ENCODE measurements around the gene WASF3.

Gene WASF3

DNA sequence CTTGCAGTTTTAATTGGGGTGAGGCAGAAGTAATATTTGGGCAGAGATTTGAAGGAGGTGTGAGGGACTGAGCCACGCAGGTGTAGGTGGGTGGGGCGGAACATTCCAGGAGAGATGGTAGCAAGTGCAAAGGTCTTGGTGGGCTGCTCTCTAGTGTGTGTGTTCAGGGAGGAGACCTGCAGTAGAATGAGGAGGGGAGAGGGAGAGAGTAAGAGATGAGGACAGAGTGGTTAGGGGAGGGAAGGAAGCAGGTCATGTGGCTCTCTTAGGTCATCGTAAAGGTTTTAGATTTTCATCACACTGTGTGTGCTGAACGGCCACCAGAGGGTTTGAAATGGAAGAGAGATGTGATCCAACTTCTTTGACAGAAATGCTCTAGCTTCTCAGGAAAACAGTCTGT is 33.5 kb downstream of the WASF3 start:
- H3K27me3 ChIP-seq (replicated peaks; ENCODE audit: control insufficient read depth, insufficient read depth, low read length): no peaks in the 10 kb centered on the region
- no peaks in the 10 kb centered on the region for H3K36me3 ChIP-seq (ENCODE audit: control insufficient read depth, insufficient read depth, low read length, severe bottlenecking)
- no peak overlapping the region for H3K4me3 ChIP-seq (ENCODE audit: low read length)
- no peak for DNase-seq (ENCODE audit: low read depth)
- H3K9ac ChIP-seq (ENCODE audit: low read length): no peak overlapping the region
- peaks cover 41% of the 10 kb centered on the region for H3K4me1 ChIP-seq (ENCODE audit: control insufficient read depth, insufficient read depth, low read length)
- H3K9me3 ChIP-seq (ENCODE audit: control insufficient read depth, low read length): peaks cover 1% of the 10 kb centered on the region

DNA sequence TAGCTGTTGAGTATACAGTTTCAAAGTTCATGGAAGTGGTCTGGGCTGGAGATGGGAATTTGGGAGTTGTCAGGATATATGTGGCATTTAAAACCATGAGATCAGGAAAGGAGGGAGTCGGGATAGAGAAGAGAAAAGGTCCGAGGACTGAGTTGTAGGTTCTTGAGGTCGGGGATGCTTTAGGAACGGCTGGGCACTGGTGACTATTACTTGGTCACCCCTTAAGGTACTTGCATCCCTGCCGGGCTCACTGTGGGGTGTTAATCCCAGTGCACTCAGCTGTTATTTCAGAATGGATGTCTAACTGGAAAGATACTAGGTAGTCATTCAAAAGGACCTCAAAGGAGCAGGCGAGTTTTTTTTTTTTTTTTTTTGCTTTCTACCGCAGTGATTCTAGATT is 34.2 kb downstream of the WASF3 start:
- H3K27me3 ChIP-seq (replicated peaks; ENCODE audit: control insufficient read depth, insufficient read depth, low read length): no peaks in the 10 kb centered on the region
- H3K4me1 ChIP-seq (ENCODE audit: control insufficient read depth, insufficient read depth, low read length): peaks cover 39% of the 10 kb centered on the region
- H3K9me3 ChIP-seq (ENCODE audit: control insufficient read depth, low read length): peaks cover 8% of the 10 kb centered on the region
- H3K9ac ChIP-seq (ENCODE audit: low read length): no peak overlapping the region
- H3K36me3 ChIP-seq (ENCODE audit: control insufficient read depth, insufficient read depth, low read length, severe bottlenecking): no peaks in the 10 kb centered on the region
- no peak for DNase-seq (ENCODE audit: low read depth)
- no peak overlapping the region for H3K4me3 ChIP-seq (ENCODE audit: low read length)

DNA sequence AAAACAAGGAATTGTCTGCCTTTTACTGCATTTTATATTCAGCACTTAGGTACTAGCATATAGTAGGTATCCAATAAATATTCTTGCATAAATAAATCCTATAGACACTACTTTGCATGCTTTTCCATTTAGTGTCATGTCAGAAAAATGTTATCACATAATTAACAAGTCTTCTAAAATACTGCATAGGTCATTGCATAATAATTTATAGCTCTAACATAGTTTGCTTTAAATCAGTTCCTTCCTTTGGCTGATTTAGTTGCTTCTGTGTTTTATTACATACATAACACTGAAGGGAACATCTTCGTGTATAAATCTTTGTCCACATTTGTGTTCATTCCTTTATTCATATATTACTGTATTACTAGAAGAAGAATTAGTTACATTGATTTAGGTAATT is 36.2 kb downstream of the WASF3 start:
- Histone ChIP-seq H3K4me1 (ENCODE audit: control insufficient read depth, insufficient read depth, low read length) (peaks cover 39% of the 10 kb centered on the region), H3K9me3 (ENCODE audit: control insufficient read depth, low read length) (peaks cover 11% of the 10 kb centered on the region), H3K36me3 (ENCODE audit: control insufficient read depth, insufficient read depth, low read length, severe bottlenecking) (no peaks in the 10 kb centered on the region), H3K4me3 (ENCODE audit: low read length) (no peak overlapping the region), H3K27me3 (replicated peaks; ENCODE audit: control insufficient read depth, insufficient read depth, low read length) (no peaks in the 10 kb centered on the region), H3K9ac (ENCODE audit: low read length) (no peak overlapping the region)
- no peak for DNase-seq (ENCODE audit: low read depth)

DNA sequence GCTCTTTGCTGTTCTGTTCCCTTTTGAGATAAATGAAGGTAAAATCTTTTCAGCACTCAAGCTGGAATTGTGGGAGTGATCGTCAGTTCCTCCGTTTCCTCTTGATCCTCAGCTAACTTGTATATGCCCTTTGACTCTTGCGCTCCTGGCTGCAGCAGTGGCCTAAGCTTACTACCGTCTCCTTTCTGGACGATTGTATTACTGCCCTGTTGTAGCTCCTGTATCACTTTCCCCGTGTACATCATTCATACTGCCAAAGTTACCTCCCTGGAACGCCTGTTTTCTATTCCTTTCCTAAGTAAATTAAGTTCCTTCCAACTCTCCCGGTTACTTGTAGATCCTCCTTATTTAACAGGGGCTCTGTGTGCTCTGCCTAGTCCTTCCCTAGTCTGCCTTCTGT is 36.9 kb downstream of the WASF3 start:
- H3K4me3 ChIP-seq (ENCODE audit: low read length): no peak overlapping the region
- DNase-seq (ENCODE audit: low read depth): no peak
- peaks cover 34% of the 10 kb centered on the region for H3K4me1 ChIP-seq (ENCODE audit: control insufficient read depth, insufficient read depth, low read length)
- H3K36me3 ChIP-seq (ENCODE audit: control insufficient read depth, insufficient read depth, low read length, severe bottlenecking): no peaks in the 10 kb centered on the region
- no peak overlapping the region for H3K9ac ChIP-seq (ENCODE audit: low read length)
- no peaks in the 10 kb centered on the region for H3K27me3 ChIP-seq (replicated peaks; ENCODE audit: control insufficient read depth, insufficient read depth, low read length)
- H3K9me3 ChIP-seq (ENCODE audit: control insufficient read depth, low read length): peaks cover 11% of the 10 kb centered on the region

DNA sequence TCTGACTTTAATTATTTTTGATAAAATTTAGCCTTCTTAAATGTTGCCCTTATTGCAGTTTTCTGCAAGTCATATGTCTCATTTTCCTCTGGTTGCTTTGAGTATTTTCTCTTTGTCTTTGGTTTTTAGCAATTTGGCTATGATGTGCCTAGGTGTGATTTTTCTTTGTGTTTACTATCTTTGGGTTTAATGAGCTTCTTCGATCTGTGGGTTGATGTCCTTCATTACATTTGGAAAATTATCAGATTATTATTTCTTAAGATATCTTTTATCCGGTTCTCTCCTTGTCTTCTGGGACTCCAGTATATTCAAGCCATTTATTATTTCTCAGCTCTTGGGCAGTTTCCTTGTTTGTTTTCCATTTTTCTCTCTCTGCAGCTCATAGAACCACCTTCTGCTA is 39.0 kb downstream of the WASF3 start:
- H3K36me3 ChIP-seq (ENCODE audit: control insufficient read depth, insufficient read depth, low read length, severe bottlenecking): no peaks in the 10 kb centered on the region
- peaks cover 35% of the 10 kb centered on the region for H3K4me1 ChIP-seq (ENCODE audit: control insufficient read depth, insufficient read depth, low read length)
- no peak for DNase-seq (ENCODE audit: low read depth)
- H3K9ac ChIP-seq (ENCODE audit: low read length): no peak overlapping the region
- H3K4me3 ChIP-seq (ENCODE audit: low read length): no peak overlapping the region
- H3K27me3 ChIP-seq (replicated peaks; ENCODE audit: control insufficient read depth, insufficient read depth, low read length): no peaks in the 10 kb centered on the region
- peaks cover 11% of the 10 kb centered on the region for H3K9me3 ChIP-seq (ENCODE audit: control insufficient read depth, low read length)

DNA sequence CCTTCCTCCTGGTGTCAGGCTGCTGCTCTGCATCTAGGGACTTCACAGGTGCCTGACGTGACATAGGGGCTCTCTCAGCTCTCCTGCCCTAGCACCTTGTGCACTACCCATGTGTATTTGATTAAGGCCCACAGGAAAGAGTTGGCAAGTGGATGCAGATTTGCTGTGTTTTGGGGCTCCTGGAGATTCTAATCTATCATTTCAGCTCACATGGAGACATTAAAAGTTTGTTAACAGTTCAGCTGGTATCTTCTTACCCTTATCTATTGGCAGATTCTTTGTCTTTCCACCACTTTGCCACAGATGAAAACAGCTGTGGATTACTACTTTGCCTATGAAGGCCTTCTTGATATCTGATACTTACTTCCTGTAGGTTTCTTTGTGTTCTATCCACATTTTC is 41.9 kb downstream of the WASF3 start:
- DNase-seq (ENCODE audit: low read depth): no peak

DNA sequence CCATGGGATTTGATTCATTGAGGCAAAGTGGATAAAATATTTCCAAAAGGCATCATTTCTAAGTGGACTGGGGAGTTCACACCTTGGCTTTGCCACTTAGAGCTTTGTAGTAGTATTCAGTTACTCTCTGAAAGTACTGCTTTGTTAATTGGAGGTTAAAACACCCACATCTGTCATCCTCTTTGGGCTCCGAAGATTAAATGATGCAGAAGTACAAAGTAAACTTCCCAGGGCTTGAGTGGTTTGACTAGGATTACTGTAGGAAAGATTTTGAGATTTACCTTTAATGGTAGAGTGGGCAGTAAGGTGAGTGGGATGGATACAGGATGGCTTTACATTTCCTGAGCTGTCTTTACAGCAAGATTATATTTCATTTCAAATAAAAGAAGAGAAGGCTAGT is 42.4 kb downstream of the WASF3 start:
- Histone ChIP-seq H3K36me3 (ENCODE audit: control insufficient read depth, insufficient read depth, low read length, severe bottlenecking) (no peaks in the 10 kb centered on the region), H3K27me3 (replicated peaks; ENCODE audit: control insufficient read depth, insufficient read depth, low read length) (no peaks in the 10 kb centered on the region), H3K4me1 (ENCODE audit: control insufficient read depth, insufficient read depth, low read length) (peaks cover 52% of the 10 kb centered on the region), H3K9me3 (ENCODE audit: control insufficient read depth, low read length) (peaks cover 11% of the 10 kb centered on the region), H3K4me3 (ENCODE audit: low read length) (no peak overlapping the region), H3K9ac (ENCODE audit: low read length) (no peak overlapping the region)
- no peak for DNase-seq (ENCODE audit: low read depth)

More for the DNA sequence above, 41.9 kb downstream of the WASF3 start:
- H3K36me3 ChIP-seq (ENCODE audit: control insufficient read depth, insufficient read depth, low read length, severe bottlenecking): no peaks in the 10 kb centered on the region
- no peak overlapping the region for H3K9ac ChIP-seq (ENCODE audit: low read length)
- H3K4me3 ChIP-seq (ENCODE audit: low read length): no peak overlapping the region
- no peaks in the 10 kb centered on the region for H3K27me3 ChIP-seq (replicated peaks; ENCODE audit: control insufficient read depth, insufficient read depth, low read length)
- peaks cover 11% of the 10 kb centered on the region for H3K9me3 ChIP-seq (ENCODE audit: control insufficient read depth, low read length)
- peaks cover 54% of the 10 kb centered on the region for H3K4me1 ChIP-seq (ENCODE audit: control insufficient read depth, insufficient read depth, low read length)

DNA sequence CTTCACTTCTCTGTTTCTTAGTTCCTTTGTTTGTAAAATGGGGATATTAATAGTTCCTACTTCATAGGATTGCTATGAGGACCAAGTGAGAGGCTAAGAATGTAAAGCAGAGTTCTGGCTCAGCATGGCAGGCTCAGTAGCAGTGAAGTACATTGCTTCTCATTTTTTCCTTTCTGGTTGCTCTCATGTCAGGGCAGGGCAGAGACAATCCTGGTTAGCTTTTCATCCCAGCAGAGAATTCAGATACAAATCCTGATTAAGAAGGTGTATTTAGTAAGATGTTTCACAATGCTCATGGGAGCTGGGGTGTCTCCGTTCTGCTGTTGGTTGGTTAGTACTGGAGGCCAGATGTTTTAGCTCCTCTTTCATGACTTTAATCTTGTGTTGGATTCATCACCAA is 42.9 kb downstream of the WASF3 start:
- Histone ChIP-seq H3K9ac (ENCODE audit: low read length) (no peak overlapping the region), H3K4me1 (ENCODE audit: control insufficient read depth, insufficient read depth, low read length) (peaks cover 56% of the 10 kb centered on the region), H3K27me3 (replicated peaks; ENCODE audit: control insufficient read depth, insufficient read depth, low read length) (no peaks in the 10 kb centered on the region), H3K36me3 (ENCODE audit: control insufficient read depth, insufficient read depth, low read length, severe bottlenecking) (no peaks in the 10 kb centered on the region), H3K9me3 (ENCODE audit: control insufficient read depth, low read length) (peaks cover 11% of the 10 kb centered on the region), H3K4me3 (ENCODE audit: low read length) (peak overlapping the region; percentile 35)
- DNase-seq (ENCODE audit: low read depth): no peak

DNA sequence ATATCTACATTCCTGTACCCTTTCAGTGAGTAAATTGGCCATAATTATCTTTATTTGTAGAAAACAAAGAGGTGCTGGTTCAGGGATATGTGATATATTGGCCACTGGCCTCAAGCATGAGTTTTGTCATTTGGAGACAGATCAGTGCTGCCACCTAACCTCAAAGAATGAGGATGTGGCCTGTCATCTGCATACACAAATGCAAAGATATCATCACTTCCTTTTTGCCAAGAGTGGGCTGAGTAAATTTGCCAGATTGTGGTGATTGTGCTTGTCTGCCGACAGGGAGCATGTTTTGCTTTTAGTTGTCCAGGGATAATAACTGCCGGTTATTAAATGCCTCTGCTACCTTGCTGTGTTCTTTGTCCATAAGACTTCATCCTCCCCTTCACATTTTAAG is 44.2 kb downstream of the WASF3 start:
- peak; percentile 26 for DNase-seq (ENCODE audit: low read depth)
- no peaks in the 10 kb centered on the region for H3K27me3 ChIP-seq (replicated peaks; ENCODE audit: control insufficient read depth, insufficient read depth, low read length)
- H3K9me3 ChIP-seq (ENCODE audit: control insufficient read depth, low read length): peaks cover 2% of the 10 kb centered on the region
- peaks cover 69% of the 10 kb centered on the region for H3K4me1 ChIP-seq (ENCODE audit: control insufficient read depth, insufficient read depth, low read length)
- no peaks in the 10 kb centered on the region for H3K36me3 ChIP-seq (ENCODE audit: control insufficient read depth, insufficient read depth, low read length, severe bottlenecking)
- peak overlapping the region; percentile 19 for H3K4me3 ChIP-seq (ENCODE audit: low read length)
- no peak overlapping the region for H3K9ac ChIP-seq (ENCODE audit: low read length)

DNA sequence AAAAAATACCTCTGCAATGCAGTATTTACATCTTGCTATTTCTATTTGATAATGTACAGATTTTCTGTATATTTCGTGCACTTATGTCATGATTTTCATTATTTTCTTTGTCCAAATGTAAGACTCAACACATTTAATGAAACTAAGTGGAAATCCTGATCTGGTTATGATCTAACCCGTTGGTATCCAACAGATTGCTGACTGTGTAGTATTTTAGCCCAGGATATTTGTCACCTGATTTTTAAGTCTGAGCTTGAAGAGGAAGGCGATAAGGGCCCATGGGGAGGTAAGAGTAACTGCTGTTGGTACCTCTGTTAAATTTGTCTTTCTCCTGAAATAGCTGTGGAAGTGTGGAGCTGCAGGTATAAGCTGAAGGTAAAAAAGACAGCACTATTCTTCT is 45.3 kb downstream of the WASF3 start:
- Histone ChIP-seq H3K9me3 (ENCODE audit: control insufficient read depth, low read length) (no peaks in the 10 kb centered on the region), H3K36me3 (ENCODE audit: control insufficient read depth, insufficient read depth, low read length, severe bottlenecking) (no peaks in the 10 kb centered on the region), H3K4me1 (ENCODE audit: control insufficient read depth, insufficient read depth, low read length) (peaks cover 77% of the 10 kb centered on the region), H3K4me3 (ENCODE audit: low read length) (no peak overlapping the region), H3K9ac (ENCODE audit: low read length) (no peak overlapping the region), H3K27me3 (replicated peaks; ENCODE audit: control insufficient read depth, insufficient read depth, low read length) (no peaks in the 10 kb centered on the region)
- DNase-seq (ENCODE audit: low read depth): no peak

DNA sequence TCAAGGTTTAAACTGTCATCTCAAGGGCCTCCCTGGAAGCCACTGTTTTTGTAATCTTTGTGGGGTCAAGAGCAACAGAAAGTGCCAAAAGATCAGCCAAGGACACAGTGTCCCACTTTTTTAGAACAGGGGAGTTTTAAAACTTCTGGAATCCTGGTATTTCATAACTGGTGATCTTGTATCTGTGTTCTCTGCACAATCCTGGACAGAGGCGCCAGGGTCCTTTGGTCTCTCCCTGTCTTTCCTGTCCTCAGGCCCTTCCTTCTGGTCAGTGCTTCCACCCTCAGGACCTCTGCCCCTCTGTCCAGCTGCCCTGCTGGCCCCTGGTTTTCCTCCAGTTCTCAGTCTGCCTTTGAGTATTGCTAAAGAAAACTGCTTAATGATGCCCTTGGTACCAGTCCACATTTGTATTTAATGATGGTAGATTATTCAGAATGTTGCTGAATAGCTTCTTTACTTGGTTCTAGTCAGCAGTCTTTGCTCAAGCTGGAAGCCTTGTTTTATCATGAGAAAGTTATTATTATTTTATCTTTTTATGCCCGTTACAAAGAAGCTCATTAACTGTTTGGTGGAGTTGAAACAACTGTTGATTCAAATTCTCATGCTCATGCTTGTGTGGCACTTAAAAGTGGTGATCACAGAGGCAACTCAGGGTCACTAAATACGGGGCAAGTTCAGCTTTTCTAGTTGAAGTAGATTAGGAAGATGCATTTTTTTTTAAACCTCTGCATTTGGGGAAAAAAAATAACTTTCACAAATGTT is 47.5 kb downstream of the WASF3 start:
- Histone ChIP-seq H3K27me3 (replicated peaks; ENCODE audit: control insufficient read depth, insufficient read depth, low read length) (no peaks in the 10 kb centered on the region), H3K4me1 (ENCODE audit: control insufficient read depth, insufficient read depth, low read length) (peaks cover 75% of the 10 kb centered on the region), H3K9me3 (ENCODE audit: control insufficient read depth, low read length) (no peaks in the 10 kb centered on the region), H3K36me3 (ENCODE audit: control insufficient read depth, insufficient read depth, low read length, severe bottlenecking) (no peaks in the 10 kb centered on the region), H3K9ac (ENCODE audit: low read length) (peak overlapping the region; percentile 83), H3K4me3 (ENCODE audit: low read length) (peak overlapping the region; percentile 37)
- peak; percentile 32 for DNase-seq (ENCODE audit: low read depth)

DNA sequence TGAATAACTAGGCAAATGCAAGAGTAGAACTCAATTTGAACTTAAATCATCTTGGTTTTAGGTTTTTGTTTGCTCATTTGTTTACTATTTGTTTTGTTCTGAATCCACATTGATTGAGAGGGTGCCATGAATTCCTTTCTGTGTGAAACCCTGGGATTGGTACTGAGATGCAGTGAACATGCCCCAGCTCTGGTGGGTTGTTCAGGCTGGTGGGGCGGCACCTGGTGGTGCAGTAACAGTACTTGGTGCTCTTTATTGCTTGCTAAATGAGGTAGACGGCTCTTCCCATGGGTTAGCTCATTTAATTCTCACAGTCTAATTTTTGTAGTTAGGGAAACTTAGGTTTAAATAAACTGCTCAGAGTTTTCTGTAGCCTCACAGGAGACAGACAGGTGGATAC is 48.4 kb downstream of the WASF3 start:
- DNase-seq (ENCODE audit: low read depth): no peak
- peak overlapping the region; percentile 22 for H3K4me3 ChIP-seq (ENCODE audit: low read length)
- no peaks in the 10 kb centered on the region for H3K9me3 ChIP-seq (ENCODE audit: control insufficient read depth, low read length)
- peaks cover 8% of the 10 kb centered on the region for H3K36me3 ChIP-seq (ENCODE audit: control insufficient read depth, insufficient read depth, low read length, severe bottlenecking)
- peak overlapping the region; percentile 83 for H3K9ac ChIP-seq (ENCODE audit: low read length)
- no peaks in the 10 kb centered on the region for H3K27me3 ChIP-seq (replicated peaks; ENCODE audit: control insufficient read depth, insufficient read depth, low read length)
- H3K4me1 ChIP-seq (ENCODE audit: control insufficient read depth, insufficient read depth, low read length): peaks cover 67% of the 10 kb centered on the region

All from adipocyte (in vitro differentiated cells).